NB4 (cell line): ENCODE results near the gene IVNS1ABP.
"Not testable (repeated sequence)": the region's sequence is repeated elsewhere in the genome, so short reads cannot be mapped to it uniquely, and the experiment has no call there.

Experiments
- DNase-seq: peaks from one replicate; pipeline ENCODE4 v3.0.0; 2010; ENCODE audit warnings: low read depth
- H3K4me3 ChIP-seq: one replicate; pipeline ENCODE4 v1.5.1; 2011; ENCODE audit warnings: mild to moderate bottlenecking, low read depth, low read length, moderate library complexity
- MYC ChIP-seq: IDR thresholded peaks from 2 replicates; pipeline ENCODE4 v1.6.1; 2011; ENCODE audit warnings: low read depth, low read length
- POLR2A ChIP-seq: IDR thresholded peaks from 2 replicates; pipeline ENCODE4 v1.6.1; 2011; ENCODE audit warnings: mild to moderate bottlenecking; ENCODE audit not compliant: insufficient read length; ENCODE audit errors: extremely low read depth
- TF ChIP-seq, protein P1 (sequence below): IDR thresholded peaks from one replicate; pipeline ENCODE4 v1.5.1; 2012; ENCODE audit warnings: low read depth, low read length
- TF ChIP-seq, protein P2 (sequence below): IDR thresholded peaks from 2 replicates; pipeline ENCODE4 v1.6.1; 2011; ENCODE audit warnings: low read depth, low read length

The IVNS1ABP gene

DNA sequence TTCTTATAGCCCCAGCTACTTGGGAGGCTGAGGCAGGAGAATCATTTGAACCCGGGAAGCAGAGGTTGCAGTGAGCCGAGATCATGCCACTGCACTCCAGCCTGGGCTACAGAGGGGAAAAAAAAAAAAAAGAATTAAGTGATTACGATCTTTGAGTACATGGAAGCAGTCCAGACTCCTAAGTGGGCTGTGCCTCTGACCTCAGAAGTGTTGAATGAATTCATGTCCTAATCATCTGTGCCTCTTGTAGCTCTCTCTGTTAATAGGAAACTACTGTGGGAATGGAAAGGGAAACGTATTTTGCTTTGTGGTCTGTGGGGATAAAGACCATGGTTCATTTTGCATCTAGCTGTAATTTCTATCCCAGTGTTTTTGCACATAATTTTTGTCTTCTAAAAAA is 8.4 kb upstream of the IVNS1ABP start:
- DNase-seq: no peak
- no peak overlapping the region for H3K4me3 ChIP-seq
- no peak for TF ChIP-seq MYC

DNA sequence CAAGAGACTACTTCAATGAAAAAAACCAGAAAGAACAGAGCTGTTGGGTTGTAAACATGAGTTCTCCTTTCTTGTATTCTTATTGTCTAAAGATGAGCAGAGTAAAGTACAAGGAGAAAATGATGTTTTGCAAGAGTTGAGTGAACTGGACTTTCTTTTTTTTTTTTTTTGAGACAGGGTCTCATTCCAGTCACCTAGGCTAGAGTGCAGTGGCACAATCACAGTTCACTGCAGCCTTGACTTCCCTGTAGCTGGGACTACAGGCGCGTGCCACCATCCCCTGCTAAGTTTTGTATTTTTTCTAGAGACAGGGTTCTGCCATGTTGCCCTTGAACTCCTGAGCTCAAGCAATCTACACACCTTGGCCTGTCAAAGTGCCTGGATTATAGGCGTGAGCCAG is 7.1 kb upstream of the IVNS1ABP start:
- DNase-seq: no peak
- H3K4me3 ChIP-seq: no peak overlapping the region
- TF ChIP-seq, protein P1, sequence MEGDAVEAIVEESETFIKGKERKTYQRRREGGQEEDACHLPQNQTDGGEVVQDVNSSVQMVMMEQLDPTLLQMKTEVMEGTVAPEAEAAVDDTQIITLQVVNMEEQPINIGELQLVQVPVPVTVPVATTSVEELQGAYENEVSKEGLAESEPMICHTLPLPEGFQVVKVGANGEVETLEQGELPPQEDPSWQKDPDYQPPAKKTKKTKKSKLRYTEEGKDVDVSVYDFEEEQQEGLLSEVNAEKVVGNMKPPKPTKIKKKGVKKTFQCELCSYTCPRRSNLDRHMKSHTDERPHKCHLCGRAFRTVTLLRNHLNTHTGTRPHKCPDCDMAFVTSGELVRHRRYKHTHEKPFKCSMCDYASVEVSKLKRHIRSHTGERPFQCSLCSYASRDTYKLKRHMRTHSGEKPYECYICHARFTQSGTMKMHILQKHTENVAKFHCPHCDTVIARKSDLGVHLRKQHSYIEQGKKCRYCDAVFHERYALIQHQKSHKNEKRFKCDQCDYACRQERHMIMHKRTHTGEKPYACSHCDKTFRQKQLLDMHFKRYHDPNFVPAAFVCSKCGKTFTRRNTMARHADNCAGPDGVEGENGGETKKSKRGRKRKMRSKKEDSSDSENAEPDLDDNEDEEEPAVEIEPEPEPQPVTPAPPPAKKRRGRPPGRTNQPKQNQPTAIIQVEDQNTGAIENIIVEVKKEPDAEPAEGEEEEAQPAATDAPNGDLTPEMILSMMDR: no peak
- TF ChIP-seq POLR2A: no peak
- TF ChIP-seq, protein P2, sequence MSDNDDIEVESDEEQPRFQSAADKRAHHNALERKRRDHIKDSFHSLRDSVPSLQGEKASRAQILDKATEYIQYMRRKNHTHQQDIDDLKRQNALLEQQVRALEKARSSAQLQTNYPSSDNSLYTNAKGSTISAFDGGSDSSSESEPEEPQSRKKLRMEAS: no peak
- no peak for TF ChIP-seq MYC

DNA sequence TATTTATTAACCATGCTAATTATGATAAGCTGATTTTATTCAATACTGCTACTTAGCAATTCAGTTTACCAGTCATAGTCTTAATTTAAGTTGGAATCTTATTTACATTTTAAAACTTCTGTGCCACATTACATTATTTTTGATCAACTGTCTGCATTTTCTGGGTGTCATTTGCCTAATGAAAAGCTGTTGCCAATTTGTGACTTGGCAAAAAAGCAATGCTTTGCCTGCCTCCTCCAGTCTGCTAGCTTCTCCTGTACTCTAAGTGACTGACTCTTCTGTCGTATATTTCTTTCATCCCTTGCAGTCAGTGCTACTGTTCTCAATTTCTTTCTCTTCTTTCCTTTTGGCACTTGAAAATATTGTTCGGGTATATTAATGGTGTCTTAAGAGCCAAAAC is 5.6 kb upstream of the IVNS1ABP start:
- no peak for DNase-seq
- TF ChIP-seq POLR2A: no peak
- TF ChIP-seq, protein P2: no peak
- H3K4me3 ChIP-seq: no peak overlapping the region

DNA sequence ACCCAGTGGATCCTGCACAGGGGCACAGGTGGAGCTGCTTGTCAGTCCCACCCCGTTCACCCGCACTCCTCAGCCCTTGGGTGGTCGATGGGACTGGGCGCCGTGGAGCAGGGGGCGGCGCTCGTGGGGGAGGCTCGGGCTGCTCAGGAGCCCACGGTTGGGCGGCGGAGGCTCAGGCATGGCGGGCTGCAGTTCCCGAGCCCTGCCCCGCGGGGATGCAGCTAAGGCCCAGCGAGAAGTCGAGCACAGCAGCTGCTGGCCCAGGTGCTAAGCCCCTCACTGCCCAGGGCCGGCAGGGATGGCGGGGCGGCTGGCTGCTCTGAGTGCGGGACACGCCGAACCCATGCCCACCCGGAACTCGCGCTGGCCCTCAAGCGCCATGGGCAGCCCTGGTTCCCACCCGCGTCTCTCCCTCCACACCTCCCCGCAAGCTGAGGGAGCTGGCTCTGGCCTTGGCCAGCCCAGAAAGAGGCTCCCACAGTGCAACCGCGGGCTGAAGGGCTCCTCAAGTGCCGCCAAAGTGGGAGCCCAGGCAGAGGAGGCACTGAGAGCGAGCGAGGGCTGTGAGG is 4.7 kb upstream of the IVNS1ABP start:
- not testable (repeated sequence) for DNase-seq

DNA sequence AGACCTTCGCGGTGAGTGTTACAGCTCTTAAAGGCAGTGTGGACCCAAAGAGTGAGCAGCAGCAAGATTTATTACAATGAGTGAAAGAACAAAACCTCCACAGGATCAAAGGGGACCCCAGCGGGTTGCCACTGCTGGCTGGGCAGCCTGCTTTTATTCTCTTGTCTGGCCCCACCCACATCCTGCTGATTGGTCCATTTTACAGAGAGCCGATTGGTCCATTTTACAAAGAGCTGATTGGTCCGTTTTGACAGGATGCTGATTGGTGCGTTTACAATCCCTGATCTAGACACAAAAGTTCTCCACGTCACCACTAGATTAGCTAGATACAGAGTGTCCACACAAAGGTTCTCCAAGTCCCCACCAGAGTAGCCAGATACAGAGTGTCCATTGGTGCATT is 4.1 kb upstream of the IVNS1ABP start:
- not testable (repeated sequence) for H3K4me3 ChIP-seq, DNase-seq

More for the DNA sequence above, 4.7 kb upstream of the IVNS1ABP start:
- not testable (repeated sequence) for H3K4me3 ChIP-seq

DNA sequence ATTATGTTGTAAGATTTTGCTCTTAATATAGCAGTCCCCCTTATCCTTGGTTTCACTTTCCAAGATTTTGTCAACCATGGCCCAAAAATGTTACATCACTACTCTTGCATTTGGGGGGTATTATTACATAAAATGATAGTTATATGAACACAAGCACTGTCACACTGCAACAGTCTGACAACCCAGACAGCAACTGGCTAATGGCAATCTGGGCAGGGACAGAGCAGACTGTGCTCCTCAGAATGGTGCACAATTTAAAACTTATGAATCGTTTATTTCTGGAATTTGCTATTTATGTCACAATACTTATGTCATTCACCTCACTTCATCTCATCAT is 2.1 kb upstream of the IVNS1ABP start:
- no peak overlapping the region for H3K4me3 ChIP-seq
- no peak for DNase-seq
- TF ChIP-seq, protein P2: no peak
- no peak for TF ChIP-seq POLR2A
- TF ChIP-seq MYC: no peak
- TF ChIP-seq, protein P1: no peak

DNA sequence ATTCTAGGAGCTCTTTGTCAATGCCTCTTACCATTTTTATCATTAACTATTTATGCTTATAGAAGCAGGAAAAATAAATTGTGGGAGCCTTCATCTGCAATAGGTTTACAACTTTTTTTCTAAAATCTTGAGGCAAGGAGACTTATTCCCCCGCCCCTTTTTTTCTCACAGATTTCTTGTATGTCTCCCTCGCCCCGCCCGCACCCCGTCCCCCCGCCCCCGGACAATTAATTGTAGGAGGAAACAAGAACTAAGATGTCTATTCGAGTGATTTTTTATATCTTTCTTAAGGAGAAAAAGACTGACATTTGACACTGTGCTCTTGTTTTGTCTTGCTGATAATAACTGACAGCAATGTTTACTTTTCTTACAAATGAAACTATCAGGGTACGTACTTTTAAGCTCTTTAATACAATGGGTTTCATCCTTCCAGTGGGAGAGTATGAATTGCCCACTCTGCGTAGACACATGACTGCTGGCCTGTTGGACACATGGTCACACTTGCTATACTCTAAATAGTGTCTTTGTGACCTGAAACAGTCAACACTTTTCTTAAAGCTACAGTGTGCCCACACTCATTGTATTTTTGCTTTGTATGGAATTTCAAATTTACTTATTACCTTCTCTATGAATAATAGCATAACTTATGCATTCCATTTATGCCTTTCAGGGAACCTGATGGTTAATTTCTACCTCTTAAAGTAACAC is 1.5 kb upstream of the IVNS1ABP start:
- DNase-seq: no peak
- TF ChIP-seq, protein P1: no peak
- TF ChIP-seq, protein P2: no peak
- TF ChIP-seq POLR2A: no peak
- peak overlapping the region; percentile 68 for H3K4me3 ChIP-seq

DNA sequence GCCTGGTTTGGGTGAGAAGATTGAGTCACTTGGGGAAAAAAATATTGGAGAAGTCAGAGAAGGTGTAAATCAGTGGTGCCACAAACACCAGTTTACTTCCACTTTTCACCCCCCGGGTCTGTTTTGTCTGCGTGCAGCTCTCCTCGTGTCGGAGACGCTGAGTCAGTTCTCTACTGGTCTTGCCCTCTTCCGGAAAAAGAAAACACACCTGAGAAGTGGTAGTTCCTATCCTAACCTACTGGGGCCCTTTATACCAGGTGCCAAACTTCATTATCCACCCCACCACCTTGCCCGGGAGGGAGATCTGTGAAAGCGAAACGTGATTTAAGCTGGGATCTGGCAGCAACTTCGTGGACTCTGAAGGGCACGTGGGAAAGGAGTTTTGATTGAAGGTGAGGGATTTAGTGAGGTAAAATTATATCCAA is 855 bp upstream of the IVNS1ABP start:
- peak overlapping the region; percentile 68 for H3K4me3 ChIP-seq
- DNase-seq: no peak
- TF ChIP-seq, protein P1: no peak
- TF ChIP-seq POLR2A (no peak), MYC (no peak)
- TF ChIP-seq, protein P2: no peak; the same call in 1 of the 2 replicates
